Endothelial cell of umbilical vein (primary cell): ENCODE measurements around the gene ZNF593.

Source experiments
- MAX ChIP-seq: IDR thresholded peaks from 2 replicates; pipeline ENCODE4 v1.6.1; 2011; ENCODE audit not compliant: insufficient read depth, insufficient read length
- POLR2AphosphoS5 ChIP-seq: IDR thresholded peaks from 2 replicates; pipeline ENCODE4 v1.6.1; 2012; ENCODE audit warnings: low read depth, mild to moderate bottlenecking, control low read depth, low read length, moderate library complexity; ENCODE audit not compliant: insufficient read depth

- TF ChIP-seq POLR2AphosphoS5: no peak
- TF ChIP-seq MAX: no peak
Observed at GRCh38 chr1:26158271-26158907, 11.3 kb upstream of the ZNF593 start.
